Upper lobe of left lung (tissue), 6 donors: Measurements from ENCODE around the gene ACP7. TPM values are rescaled to one million over a fixed set of nuclear protein-coding genes. Genes with fewer than 3 reads are reported as not detected.

ENCODE experiments used
- ATAC-seq, 2 donors: fragments of 200-7000 bp; cut with Tn5 transposase; one replicate each; pipeline ENCODE4 v1.9.1; 2022; ENCODE audit warnings: mild to moderate bottlenecking in 2 of 2, moderate library complexity in 2 of 2; ENCODE audit not compliant: low FRiP score in 2 of 2
- DNase-seq, 2 donors: peaks; one replicate each; pipeline ENCODE4 v3.0.0-alpha.2; 2019 to 2020
- H3K27ac ChIP-seq, 4 donors: fragments of 200-600 bp; sonication (generic); one replicate each; pipeline ENCODE4 v1.5.1; 2016 to 2019
- H3K27me3 ChIP-seq, 4 donors: fragments of 200-600 bp; sonication (generic); one replicate each; pipeline ENCODE4 v1.5.1; 2017 to 2019
- H3K36me3 ChIP-seq, 4 donors: fragments of 200-600 bp; sonication (generic); one replicate each; pipeline ENCODE4 v1.5.1; 2016 to 2019
- H3K4me1 ChIP-seq, 4 donors: fragments of 200-600 bp; sonication (generic); one replicate each; pipeline ENCODE4 v1.5.1; 2018 to 2019
- H3K4me3 ChIP-seq, 4 donors: fragments of 200-600 bp; sonication (generic); one replicate each; pipeline ENCODE4 v1.5.1; 2017 to 2019; ENCODE audit warnings: mild to moderate bottlenecking in 2 of 4, moderate library complexity in 1 of 4
- H3K9me3 ChIP-seq, 4 donors: fragments of 200-600 bp; sonication (generic); one replicate each; pipeline ENCODE4 v1.5.1; 2018 to 2019
- EP300 ChIP-seq, 4 donors: sonication (generic); formaldehyde crosslinking; IDR thresholded peaks; one replicate each; pipeline ENCODE4 v1.5.1; 2017; ENCODE audit warnings: antibody characterized with exemption in 4 of 4, control low read depth in 2 of 4
- POLR2A ChIP-seq, 4 donors: fragments of 450-650 bp; IDR thresholded peaks; one replicate each; pipeline ENCODE4 v1.5.1; 2016 to 2017; ENCODE audit warnings: antibody characterized with exemption in 4 of 4, mild to moderate bottlenecking in 2 of 4
- POLR2AphosphoS5 ChIP-seq, 2 donors: sonication (generic); formaldehyde crosslinking; IDR thresholded peaks; one replicate each; pipeline ENCODE4 v1.5.1; 2017; ENCODE audit warnings: antibody characterized with exemption in 2 of 2
- WGBS, 2 donors: methylation state at CpG; one replicate each; pipeline ENCODE4 v1.1.5; 2017 to 2018; 5-methylcytosine and 5-hydroxymethylcytosine counted together
- total RNA-seq, 6 donors: library from RNA; depleted of rRNA in 4 of 6; stranded (reverse); fragments of >200 nt in 4 of 6; gene quantifications; one replicate each; pipeline versions ENCODE4 v1.1.0 to v1.2.1, GENCODE V29; 2016 to 2021
- TF ChIP-seq, protein P1 (sequence below), 6 experiments: fragments of 450-650 bp in 4 of 6; fragments of 200-600 bp in 2 of 6; sonication (generic) in 2 of 6; IDR thresholded peaks; one replicate each; pipeline ENCODE4 v1.5.1; 2016 to 2019; ENCODE audit warnings: antibody characterized with exemption in 6 of 6
- donor health status: DM: no; HTN: no; CAD: no; lungs with moderate emphysema.
- donor health status: DM: no; HTN: yes; CAD: no; lungs with severe emphysema.

Gene ACP7
- total RNA-seq, 6 donors from 2014 or later = not detected

- H3K36me3 ChIP-seq = no peaks in the 10 kb centered on the region
- TF ChIP-seq POLR2AphosphoS5 (IDR thresholded peaks at IDR 0.05) = peak in 1 of 2 donors; percentile 44
- TF ChIP-seq, protein P1, sequence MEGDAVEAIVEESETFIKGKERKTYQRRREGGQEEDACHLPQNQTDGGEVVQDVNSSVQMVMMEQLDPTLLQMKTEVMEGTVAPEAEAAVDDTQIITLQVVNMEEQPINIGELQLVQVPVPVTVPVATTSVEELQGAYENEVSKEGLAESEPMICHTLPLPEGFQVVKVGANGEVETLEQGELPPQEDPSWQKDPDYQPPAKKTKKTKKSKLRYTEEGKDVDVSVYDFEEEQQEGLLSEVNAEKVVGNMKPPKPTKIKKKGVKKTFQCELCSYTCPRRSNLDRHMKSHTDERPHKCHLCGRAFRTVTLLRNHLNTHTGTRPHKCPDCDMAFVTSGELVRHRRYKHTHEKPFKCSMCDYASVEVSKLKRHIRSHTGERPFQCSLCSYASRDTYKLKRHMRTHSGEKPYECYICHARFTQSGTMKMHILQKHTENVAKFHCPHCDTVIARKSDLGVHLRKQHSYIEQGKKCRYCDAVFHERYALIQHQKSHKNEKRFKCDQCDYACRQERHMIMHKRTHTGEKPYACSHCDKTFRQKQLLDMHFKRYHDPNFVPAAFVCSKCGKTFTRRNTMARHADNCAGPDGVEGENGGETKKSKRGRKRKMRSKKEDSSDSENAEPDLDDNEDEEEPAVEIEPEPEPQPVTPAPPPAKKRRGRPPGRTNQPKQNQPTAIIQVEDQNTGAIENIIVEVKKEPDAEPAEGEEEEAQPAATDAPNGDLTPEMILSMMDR (IDR thresholded peaks at IDR 0.05) = no peak
- no peaks in the 10 kb centered on the region for H3K27me3 ChIP-seq
- H3K9me3 ChIP-seq = no peaks in the 10 kb centered on the region
- H3K4me1 ChIP-seq = peaks cover 70 to 82% (median 73%) of the 10 kb centered on the region in 4 donors
- peak overlapping the region; percentile 74 to 94 (median 84) for H3K27ac ChIP-seq
- peak; percentile 41 to 52 for ATAC-seq
- peak; percentile 73 to 79 for DNase-seq
- WGBS, 2 donors = 22 to 34% methylated on average over 21 of the region's 23 CpGs
- peak overlapping the region in 2 of 4 donors; percentile 24 to 27 for H3K4me3 ChIP-seq
Measured at GRCh38 chr19:39133431-39134270, 49.5 kb downstream of the ACP7 start.

- H3K27ac ChIP-seq = peak overlapping the region; percentile 36 to 94 (median 78)
- ATAC-seq = no peak
- 84 to 85% methylated on average over 12 to 13 of the region's 13 CpGs for WGBS, 2 donors
- no peaks in the 10 kb centered on the region for H3K9me3 ChIP-seq
- H3K27me3 ChIP-seq = no peaks in the 10 kb centered on the region
- no peaks in the 10 kb centered on the region for H3K36me3 ChIP-seq
- peaks cover 68 to 80% (median 71%) of the 10 kb centered on the region in 4 donors for H3K4me1 ChIP-seq
- H3K4me3 ChIP-seq = no peak overlapping the region
- no peak for TF ChIP-seq POLR2AphosphoS5 (IDR thresholded peaks at IDR 0.05)
- no peak for TF ChIP-seq EP300 (IDR thresholded peaks at IDR 0.05)
- TF ChIP-seq POLR2A (IDR thresholded peaks at IDR 0.05) = no peak
- TF ChIP-seq, protein P1 (IDR thresholded peaks at IDR 0.05) = no peak
- DNase-seq = no peak
Measured at GRCh38 chr19:39135701-39136100, 51.5 kb downstream of the ACP7 start.

DNA sequence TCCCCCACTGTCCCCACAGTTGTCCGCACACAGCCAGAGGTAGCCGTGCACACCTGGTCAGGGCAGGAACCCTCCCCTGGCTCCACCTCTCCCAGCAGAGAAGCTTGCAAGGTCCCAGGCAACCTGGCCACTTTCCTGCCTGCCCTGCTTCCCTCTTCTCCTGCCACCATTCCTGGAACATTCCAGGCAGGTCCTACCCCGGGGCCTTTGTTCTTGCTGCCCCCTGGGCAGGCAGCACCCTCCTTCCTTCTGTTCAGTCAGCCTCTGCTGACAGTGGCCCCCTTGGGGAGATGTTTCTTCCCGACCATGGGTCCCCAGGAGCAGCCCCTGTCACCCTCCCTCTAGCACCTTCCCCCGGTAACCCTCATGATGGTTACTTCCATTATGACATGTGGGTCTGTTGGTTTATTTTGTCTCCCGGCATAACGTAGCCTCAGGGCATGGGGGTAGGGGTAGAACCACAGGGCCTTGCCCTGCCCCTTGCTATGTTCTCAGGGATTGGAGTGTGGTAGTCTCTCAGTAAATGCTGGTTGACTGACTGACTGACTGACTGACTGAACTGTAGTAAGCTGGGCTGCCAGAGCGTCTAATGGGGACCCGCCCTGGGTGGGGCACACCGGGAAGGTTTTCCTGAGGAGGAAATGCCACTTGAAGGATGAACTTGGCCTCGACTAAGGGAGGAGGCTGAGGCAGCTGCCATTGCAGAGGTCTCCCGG is 52.2 kb downstream of the ACP7 start:
- H3K4me1 ChIP-seq = peaks cover 64 to 73% (median 65%) of the 10 kb centered on the region in 4 donors

GRCh38 chr19:39137131-39137530 is 53.0 kb downstream of the ACP7 start:
- DNase-seq = no peak
- Histone ChIP-seq H3K9me3 (no peaks in the 10 kb centered on the region), H3K27me3 (no peaks in the 10 kb centered on the region), H3K4me3 (peak overlapping the region in 3 of 4 donors; percentile 23 to 47 (median 33)), H3K27ac (peak overlapping the region; percentile 68 to 94 (median 80)), H3K4me1 (peaks cover 56 to 67% (median 60%) of the 10 kb centered on the region in 4 donors), H3K36me3 (no peaks in the 10 kb centered on the region)
- ATAC-seq = no peak
- TF ChIP-seq, protein P1 (IDR thresholded peaks at IDR 0.05) = no peak
- no peak for TF ChIP-seq EP300 (IDR thresholded peaks at IDR 0.05)
- TF ChIP-seq POLR2A (IDR thresholded peaks at IDR 0.05) = no peak
- no peak for TF ChIP-seq POLR2AphosphoS5 (IDR thresholded peaks at IDR 0.05)
- 66 to 69% methylated on average over 10 to 12 of the region's 12 CpGs for WGBS, 2 donors

More for the DNA sequence above, 52.2 kb downstream of the ACP7 start:
- ATAC-seq (no peak), DNase-seq (peak in 1 of 2 donors; percentile 45)
- H3K27ac ChIP-seq = peak overlapping the region; percentile 68 to 94 (median 80)
- peak; percentile 15 to 60 for TF ChIP-seq POLR2AphosphoS5 (IDR thresholded peaks at IDR 0.05)
- TF ChIP-seq POLR2A (IDR thresholded peaks at IDR 0.05) = no peak
- H3K4me3 ChIP-seq = peak overlapping the region in 3 of 4 donors; percentile 23 to 47 (median 33)
- WGBS, 2 donors = 56 to 64% methylated on average over 9 to 12 of the region's 12 CpGs
- no peaks in the 10 kb centered on the region for H3K36me3 ChIP-seq
- H3K9me3 ChIP-seq = no peaks in the 10 kb centered on the region
- no peaks in the 10 kb centered on the region for H3K27me3 ChIP-seq
